Measurements from ENCODE around the gene MED10. TPM values are rescaled to one million over a fixed set of nuclear protein-coding genes. Genes with fewer than 3 reads are reported as not detected.

Gene MED10
- total and polyA plus RNA-seq, 9 of the 15 experiments (the other 6 are each of a cell fraction or from before 2014, with no cell fraction given) = 23.8 to 83.4 (median 58.8) TPM

DNA sequence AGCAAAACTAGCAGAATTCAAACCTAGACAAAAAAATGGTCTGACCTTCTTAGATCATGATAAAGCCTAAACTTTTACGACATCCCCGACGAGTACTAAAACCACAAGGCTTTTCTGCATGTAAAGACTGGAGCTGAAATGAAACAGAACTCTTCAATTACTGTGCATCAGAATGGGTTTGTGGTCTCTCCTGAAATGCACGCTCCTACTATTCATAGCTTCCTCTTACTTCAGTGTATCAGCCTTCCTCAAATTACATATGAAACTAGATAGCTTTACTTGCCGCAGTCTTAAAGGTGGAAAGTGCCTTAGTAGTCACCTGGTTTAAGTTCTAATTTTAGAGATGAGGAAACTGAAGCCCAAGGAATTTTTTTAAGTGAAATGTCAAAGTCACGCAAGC, 24.6 kb upstream of the MED10 start:
- no peaks in the 10 kb centered on the region for H3K79me2 ChIP-seq (ENCODE audit: control insufficient read depth, insufficient read depth, low read length)
- no peaks in the 10 kb centered on the region for H3K36me3 ChIP-seq (ENCODE audit: control insufficient read depth, insufficient read depth, low read length)
- peaks cover 3 to 11% of the 10 kb centered on the region in 2 experiments; a peak in 3 of 5 replicates for H3K4me1 ChIP-seq (replicated peaks in 1 of 2; ENCODE audit: control insufficient read depth in 2 of 2, insufficient read depth in 2 of 2, low read length in 2 of 2)
- no TSS peak for BruUV-seq (replicated peaks)
- H3K9me1 ChIP-seq (ENCODE audit: control insufficient read depth, insufficient read depth, low read length) = no peaks in the 10 kb centered on the region
- intact Hi-C loops (cut with micrococcal nuclease) (no loop called here), in situ Hi-C loops (cut with MboI) (no loop called here)
- H3K9ac ChIP-seq (ENCODE audit: insufficient read depth in 1 of 2, low read depth in 2 of 2, low read length in 2 of 2) = no peak overlapping the region
- POLR2A ChIA-PET = interaction anchor here (0.6 to 1.2 kb wide), 2 partner anchors 35 to 67 kb away, joined by 3 read pairs; no protein-coding TSS in a partner anchor
- no peak overlapping the region for H3K4me3 ChIP-seq
- no peak for FAIRE-seq
- H2AFZ ChIP-seq (ENCODE audit: low read depth, low read length) = no peak overlapping the region
- no peak for DNase-seq (ENCODE audit: extremely low read depth in 1 of 4, low spot score in 3 of 4)
- no peaks in the 10 kb centered on the region for H4K20me1 ChIP-seq (replicated peaks; ENCODE audit: control insufficient read depth, insufficient read depth, low read length)
- CTCF ChIA-PET (ENCODE audit: low intra/inter-chr PET ratio) = no interaction called here
- H3K27me3 ChIP-seq (ENCODE audit: control insufficient read depth in 2 of 2, insufficient read depth in 2 of 2, low read length in 2 of 2) = peaks cover 40 to 49% of the 10 kb centered on the region in 2 experiments
- H3K4me2 ChIP-seq (ENCODE audit: insufficient read depth, low read length) = no peak overlapping the region
- WGBS (ENCODE audit: insufficient coverage, low coverage, missing lambda C conversion rate) = 0% methylated on average over 6 of the region's 6 CpGs
- no peak for ATAC-seq
- H3K27ac ChIP-seq (ENCODE audit: extremely low read depth, low read depth, low read length) = no peak overlapping the region
- H3K9me3 ChIP-seq (replicated peaks; ENCODE audit: control insufficient read depth, insufficient read depth, low read depth, low read length) = no peaks in the 10 kb centered on the region
- no peak for TF ChIP-seq SREBF2 (CRISPR knock-in tag; IDR thresholded peaks at IDR 0.05)
- TF ChIP-seq GABPA (tag; conservative IDR thresholded peaks at IDR 0.05; ENCODE audit: low read depth) = no peak
- TF ChIP-seq SRSF1 (IDR thresholded peaks at IDR 0.05; ENCODE audit: low read depth, low read length) = no peak
- TF ChIP-seq, protein P1, sequence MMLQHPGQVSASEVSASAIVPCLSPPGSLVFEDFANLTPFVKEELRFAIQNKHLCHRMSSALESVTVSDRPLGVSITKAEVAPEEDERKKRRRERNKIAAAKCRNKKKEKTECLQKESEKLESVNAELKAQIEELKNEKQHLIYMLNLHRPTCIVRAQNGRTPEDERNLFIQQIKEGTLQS (IDR thresholded peaks at IDR 0.05) = no peak
- TF ChIP-seq, protein P1 (CRISPR knock-in tag; conservative IDR thresholded peaks at IDR 0.05) = no peak
- TF ChIP-seq ZNF175 (CRISPR knock-in tag; IDR thresholded peaks at IDR 0.05; ENCODE audit: low read depth) = no peak
- TF ChIP-seq MCM7 (IDR thresholded peaks at IDR 0.05) = no peak
- TF ChIP-seq NCOR1 (IDR thresholded peaks at IDR 0.05) = no peak
- no peak for TF ChIP-seq ZNF511 (CRISPR knock-in tag; IDR thresholded peaks at IDR 0.05)
- TF ChIP-seq SMARCA5 (IDR thresholded peaks at IDR 0.05) = no peak
- no peak for TF ChIP-seq EZH2 (IDR thresholded peaks at IDR 0.05; ENCODE audit: borderline replicate concordance, low read depth, low read length)
- no peak for TF ChIP-seq ZKSCAN1 (IDR thresholded peaks at IDR 0.05; ENCODE audit: low read depth, low read length)
- no peak for TF ChIP-seq YY1 (IDR thresholded peaks at IDR 0.05; ENCODE audit: borderline replicate concordance in 1 of 3, control insufficient read depth in 1 of 3, extremely low read depth in 1 of 3, insufficient read depth in 3 of 3, insufficient read length in 1 of 3, insufficient replicate concordance in 2 of 3, low read depth in 1 of 3, low read length in 2 of 3)
- TF ChIP-seq KLF1 (tag; IDR thresholded peaks at IDR 0.05) = no peak
- no peak for TF ChIP-seq PTBP1 (IDR thresholded peaks at IDR 0.05; ENCODE audit: low read depth, low read length)
- no peak for TF ChIP-seq VEZF1 (CRISPR knock-in tag; IDR thresholded peaks at IDR 0.05)
- TF ChIP-seq RBM14 (IDR thresholded peaks at IDR 0.05; ENCODE audit: borderline replicate concordance, insufficient read depth, low read depth, low read length) = no peak
- no peak for TF ChIP-seq CAMTA2 (CRISPR knock-in tag; conservative IDR thresholded peaks at IDR 0.05)

Data from K562 (cell line).